Parathyroid adenoma (tissue), 2 donors: Measurements from ENCODE around the gene ATP9B.

Experiments used
- H2AFZ ChIP-seq: fragments of 300-600 bp; sonication (generic); one replicate; pipeline ENCODE4 v1.7.0; 2017; ENCODE audit warnings: antibody characterized with exemption, mild to moderate bottlenecking
- H3K27ac ChIP-seq: fragments of 300-600 bp; sonication (generic); one replicate; pipeline ENCODE4 v1.7.0; 2017
- H3K27me3 ChIP-seq: fragments of 300-600 bp; sonication (generic); one replicate; pipeline ENCODE4 v1.7.0; 2017; ENCODE audit warnings: low read length; ENCODE audit not compliant: control insufficient read depth, insufficient read depth
- H3K36me3 ChIP-seq: fragments of 300-600 bp; sonication (generic); one replicate; pipeline ENCODE4 v1.7.0; 2017; ENCODE audit warnings: low read length; ENCODE audit not compliant: control insufficient read depth, insufficient read depth
- H3K4me1 ChIP-seq: fragments of 300-600 bp; sonication (generic); one replicate; pipeline ENCODE4 v1.7.0; 2017; ENCODE audit warnings: control low read depth
- H3K4me2 ChIP-seq: fragments of 300-600 bp; sonication (generic); one replicate; pipeline ENCODE4 v1.7.0; 2017; ENCODE audit warnings: low read length
- H3K4me3 ChIP-seq: fragments of 300-600 bp; sonication (generic); one replicate; pipeline ENCODE4 v1.7.0; 2017; ENCODE audit warnings: low read depth, low read length
- H3K79me2 ChIP-seq: fragments of 300-600 bp; sonication (generic); one replicate; pipeline ENCODE4 v1.7.0; 2017; ENCODE audit warnings: control low read depth
- H3K9ac ChIP-seq: fragments of 300-600 bp; sonication (generic); one replicate; pipeline ENCODE4 v1.7.0; 2017; ENCODE audit warnings: mild to moderate bottlenecking
- H3K9me3 ChIP-seq: fragments of 300-600 bp; sonication (generic); one replicate; pipeline ENCODE4 v1.7.0; 2017; ENCODE audit warnings: low read length; ENCODE audit not compliant: control insufficient read depth
- CTCF ChIP-seq: fragments of 300-600 bp; sonication (generic); IDR thresholded peaks from one replicate; pipeline ENCODE4 v1.7.0; 2017; ENCODE audit warnings: antibody characterized with exemption, mild to moderate bottlenecking
- donor health status: primary hyperparathyroidism.

Gene ATP9B

DNA sequence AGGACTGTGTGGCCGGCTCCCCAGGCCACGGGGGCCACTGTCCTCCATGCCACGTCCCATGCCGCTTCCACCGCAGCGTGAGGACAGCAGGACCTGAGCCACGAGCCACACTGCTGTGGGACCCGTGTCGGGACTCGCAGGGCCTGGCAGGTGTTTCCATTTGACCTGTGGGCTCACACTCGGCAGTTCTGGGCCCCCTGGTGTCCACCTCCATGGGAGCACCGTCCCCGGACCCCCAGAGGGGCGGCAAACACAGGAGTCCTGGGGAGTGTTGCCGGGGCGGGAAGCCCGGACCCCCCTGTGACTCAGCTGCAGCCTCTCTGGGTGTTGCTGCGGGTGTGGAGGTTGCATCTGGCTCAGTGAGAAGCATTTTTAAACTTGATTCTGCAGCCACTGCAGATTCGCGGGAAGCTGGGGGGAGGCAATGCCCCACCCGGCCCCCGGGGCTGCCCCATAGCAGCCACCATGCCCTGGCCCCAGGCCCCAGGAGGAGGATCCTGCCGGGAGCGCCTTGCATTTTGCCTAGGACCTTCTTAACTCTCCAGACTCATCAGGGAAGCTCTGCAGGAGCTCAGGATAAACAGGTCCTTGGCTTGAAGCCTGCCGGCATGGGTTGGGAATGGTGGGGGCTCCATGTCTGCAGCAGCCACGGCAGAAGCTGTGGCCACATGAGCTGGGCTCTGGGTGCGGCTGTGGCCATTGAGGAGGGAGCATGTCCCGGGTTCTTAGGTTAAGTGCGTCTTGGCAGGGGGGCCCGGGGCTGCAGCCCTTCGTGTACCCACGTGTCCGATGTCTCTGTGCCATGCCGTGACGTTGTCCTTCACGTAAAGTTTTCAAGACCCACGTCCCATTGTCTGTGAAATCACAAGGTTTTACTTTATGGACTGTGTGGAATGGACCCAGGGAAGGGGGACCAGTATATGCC, 357.4 kb downstream of the ATP9B start:
- Histone ChIP-seq H3K4me2 (no peak overlapping the region), H3K4me1 (no peaks in the 10 kb centered on the region), H3K79me2 (no peaks in the 10 kb centered on the region), H3K36me3 (no peaks in the 10 kb centered on the region), H3K27ac (no peak overlapping the region), H3K27me3 (no peaks in the 10 kb centered on the region), H2AFZ (no peak overlapping the region), H3K9me3 (no peaks in the 10 kb centered on the region), H3K9ac (no peak overlapping the region), H3K4me3 (no peak overlapping the region)
- no peak for TF ChIP-seq CTCF

- Histone ChIP-seq H3K27me3 (no peaks in the 10 kb centered on the region), H3K4me1 (no peaks in the 10 kb centered on the region), H3K4me3 (no peak overlapping the region), H3K9ac (no peak overlapping the region), H3K4me2 (no peak overlapping the region), H3K79me2 (no peaks in the 10 kb centered on the region), H3K9me3 (no peaks in the 10 kb centered on the region), H3K27ac (no peak overlapping the region), H2AFZ (no peak overlapping the region), H3K36me3 (no peaks in the 10 kb centered on the region)
- no peak for TF ChIP-seq CTCF
These were observed 358.4 kb downstream of the ATP9B start for GRCh38 chr18:79427368-79428225.
